KOPT-K1 (cell line): ENCODE measurements around the gene LTB4R.

Experiments used
- H3K27ac ChIP-seq: fragments of 200-600 bp; sonication (generic); 2 replicates; pipeline ENCODE4 v1.5.1; 2016; ENCODE audit warnings: antibody characterized with exemption, mild to moderate bottlenecking, low read depth, low read length; ENCODE audit not compliant: poor library complexity, severe bottlenecking
- H3K36me3 ChIP-seq: fragments of 200-600 bp; sonication (generic); 2 replicates; pipeline ENCODE4 v1.5.1; 2017; ENCODE audit warnings: antibody characterized with exemption, mild to moderate bottlenecking, low read length, moderate library complexity; ENCODE audit not compliant: insufficient read depth
- H3K9me3 ChIP-seq: fragments of 200-600 bp; sonication (generic); 2 replicates; pipeline ENCODE4 v1.5.1; 2017; ENCODE audit warnings: antibody characterized with exemption, low read length, mild to moderate bottlenecking; ENCODE audit not compliant: insufficient read depth, poor library complexity, severe bottlenecking

LTB4R gene

DNA sequence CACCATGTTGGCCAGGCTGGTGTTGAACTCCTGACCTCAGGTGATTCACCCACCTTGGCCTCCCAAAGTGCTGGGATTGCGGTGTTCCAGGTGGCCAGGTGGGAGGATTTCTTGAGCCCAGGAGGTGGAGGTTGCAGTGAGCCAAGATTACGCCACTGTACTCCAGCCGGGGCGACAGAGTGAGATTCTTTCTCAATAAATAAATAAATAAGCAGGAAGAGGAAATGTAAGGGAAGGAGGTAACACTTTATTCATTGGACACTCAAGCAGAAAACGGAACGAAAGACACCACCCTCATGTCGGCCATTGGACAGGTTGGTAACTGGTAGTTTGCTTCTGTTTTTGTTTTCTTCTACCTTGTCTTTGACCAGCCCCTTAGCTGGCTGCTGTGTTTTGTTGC is 43.7 kb downstream of the LTB4R start:
- Histone ChIP-seq H3K36me3 (no peaks in the 10 kb centered on the region), H3K9me3 (peaks cover 7% of the 10 kb centered on the region), H3K27ac (no peak overlapping the region)

GRCh38 chr14:24356208-24356607 is 44.9 kb downstream of the LTB4R start:
- Histone ChIP-seq H3K36me3 (no peaks in the 10 kb centered on the region), H3K9me3 (peaks cover 11% of the 10 kb centered on the region), H3K27ac (no peak overlapping the region)

GRCh38 chr14:24360281-24360680 is 49.0 kb downstream of the LTB4R start:
- no peaks in the 10 kb centered on the region for H3K36me3 ChIP-seq
- peaks cover 11% of the 10 kb centered on the region for H3K9me3 ChIP-seq
- no peak overlapping the region for H3K27ac ChIP-seq

DNA sequence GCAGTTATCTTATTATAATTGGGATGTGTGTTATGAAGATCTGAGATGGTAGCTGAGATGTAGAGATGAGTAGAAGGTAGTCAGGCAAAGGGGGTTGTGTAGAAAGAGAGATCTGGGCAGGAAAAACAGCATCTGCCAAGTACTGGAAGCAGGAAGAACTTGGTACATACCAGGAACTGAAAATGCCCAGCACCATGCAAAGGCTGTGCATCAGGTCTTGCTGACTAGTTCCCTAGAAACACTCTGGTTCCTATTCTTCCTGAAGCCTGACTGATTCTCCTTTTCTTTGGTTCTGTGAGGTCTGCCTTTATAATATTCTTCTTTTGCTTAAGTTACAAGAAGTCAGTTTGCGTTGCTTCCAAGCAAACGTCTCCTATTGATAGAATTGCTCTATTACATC is 50.0 kb downstream of the LTB4R start:
- Histone ChIP-seq H3K27ac (no peak overlapping the region), H3K36me3 (no peaks in the 10 kb centered on the region), H3K9me3 (peaks cover 11% of the 10 kb centered on the region)

DNA sequence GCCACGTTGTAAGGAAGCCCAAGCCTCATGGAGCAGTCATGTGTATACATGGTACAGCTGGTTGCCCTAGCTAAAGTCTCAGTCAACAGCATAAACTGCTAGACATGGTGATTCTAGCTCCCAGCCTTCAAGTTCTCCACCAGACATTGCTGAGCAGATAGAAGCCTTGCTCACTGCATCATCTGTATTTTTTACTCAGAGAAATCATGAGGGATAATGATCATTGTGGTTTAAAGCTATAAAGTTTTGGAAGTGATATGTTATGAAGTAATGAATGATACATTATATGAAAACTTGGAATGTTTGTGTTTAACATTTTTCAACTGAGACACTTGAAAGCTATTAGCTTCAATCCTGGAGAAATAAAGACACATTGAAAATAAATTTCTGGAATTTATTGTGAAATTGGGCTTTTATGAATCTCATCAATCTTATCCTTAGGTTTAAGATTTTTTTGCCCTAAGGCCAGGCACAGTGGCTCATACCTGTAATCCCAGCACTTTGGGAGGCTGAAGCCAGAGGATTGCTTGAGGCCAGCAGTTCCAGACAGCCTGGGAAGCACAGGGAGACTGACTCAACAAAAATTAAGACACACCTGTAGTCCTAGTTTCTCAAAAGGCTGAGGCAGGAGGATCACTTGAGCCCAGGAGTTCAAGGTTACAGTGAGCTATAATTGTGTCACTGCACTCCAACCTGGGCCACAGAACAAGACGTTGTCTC is 51.1 kb downstream of the LTB4R start:
- Histone ChIP-seq H3K9me3 (peaks cover 11% of the 10 kb centered on the region), H3K27ac (no peak overlapping the region)

GRCh38 chr14:24363401-24363800 is 52.1 kb downstream of the LTB4R start:
- H3K27ac ChIP-seq = no peak overlapping the region
- peaks cover 11% of the 10 kb centered on the region for H3K9me3 ChIP-seq
- no peaks in the 10 kb centered on the region for H3K36me3 ChIP-seq

More for the DNA sequence above, 51.1 kb downstream of the LTB4R start:
- no peaks in the 10 kb centered on the region for H3K36me3 ChIP-seq

DNA sequence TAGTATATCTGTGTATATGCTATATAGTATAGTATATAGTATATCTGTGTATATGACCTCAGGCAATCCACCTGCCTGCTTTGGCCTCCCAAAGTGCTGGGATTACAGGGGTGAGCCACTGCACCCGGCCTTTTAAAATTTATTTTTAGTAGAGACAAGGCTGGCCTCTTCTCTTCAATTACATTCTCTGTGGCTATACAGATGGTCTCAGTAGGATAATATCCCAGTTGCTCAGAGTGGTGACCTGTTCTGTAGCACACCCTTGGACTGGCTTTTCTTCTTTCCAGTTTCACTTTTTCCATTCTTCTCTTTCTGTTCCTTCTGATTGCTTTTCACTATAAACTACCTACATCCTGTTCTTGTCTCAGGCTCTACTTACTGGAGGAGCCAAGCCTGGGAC is 53.5 kb downstream of the LTB4R start:
- Histone ChIP-seq H3K27ac (no peak overlapping the region), H3K36me3 (no peaks in the 10 kb centered on the region)

GRCh38 chr14:24365600-24366412 is 54.5 kb downstream of the LTB4R start:
- Histone ChIP-seq H3K27ac (no peak overlapping the region), H3K36me3 (no peaks in the 10 kb centered on the region), H3K9me3 (no peaks in the 10 kb centered on the region)

More for the DNA sequence above, 53.5 kb downstream of the LTB4R start:
- H3K9me3 ChIP-seq = peaks cover 6% of the 10 kb centered on the region

- H3K9me3 ChIP-seq = no peaks in the 10 kb centered on the region
- no peak overlapping the region for H3K27ac ChIP-seq
- no peaks in the 10 kb centered on the region for H3K36me3 ChIP-seq
Measured at GRCh38 chr14:24366413-24366720, 55.1 kb downstream of the LTB4R start.

- Histone ChIP-seq H3K27ac (no peak overlapping the region), H3K9me3 (no peaks in the 10 kb centered on the region), H3K36me3 (no peaks in the 10 kb centered on the region)
Measured at GRCh38 chr14:24366721-24367513, 55.6 kb downstream of the LTB4R start.
